Activated CD8-positive, alpha-beta memory T cell treated with anti-CD3 and anti-CD28 coated beads, Interleukin-2, amount 10 ng/mL, durations not matched to agents 7 days and 5 days (primary cell): ENCODE measurements around the gene SLC2A9. TPM values are rescaled to one million over a fixed set of nuclear protein-coding genes. Genes with fewer than 3 reads are reported as not detected.
A peak's percentile ranks its signal among the peaks of the same experiment; 100 is the strongest.
"Not testable (repeated sequence)": the region's sequence is repeated elsewhere in the genome, so short reads cannot be mapped to it uniquely, and the experiment has no call there.

Source experiments
- ATAC-seq: fragments of 150-1000 bp; cut with Tn5 transposase; one replicate; pipeline ENCODE4 v1.10.0; 2021; ENCODE audit warnings: moderate library complexity
- CTCF ChIA-PET: fragments of 350-600 bp; sonication (Branson Sonifier 250); formaldehyde crosslinking; loops from one replicate; lab custom pipeline; 2021; ENCODE audit warnings: antibody characterized with exemption; lab: Charles Lee
- DNase-seq: peaks from one replicate; pipeline ENCODE4 v3.0.0-alpha.2; 2020
- H3K27ac Mint-ChIP-seq: one replicate; pipeline ENCODE4 v1.8.0; 2021; ENCODE audit warnings: mild to moderate bottlenecking, mixed read lengths
- H3K27me3 Mint-ChIP-seq: one replicate; pipeline ENCODE4 v1.8.0; 2021; ENCODE audit warnings: mixed read lengths
- H3K36me3 Mint-ChIP-seq: one replicate; pipeline ENCODE4 v1.8.0; 2021; ENCODE audit warnings: mild to moderate bottlenecking, mixed read lengths
- H3K4me1 Mint-ChIP-seq: one replicate; pipeline ENCODE4 v1.8.0; 2021; ENCODE audit warnings: mixed read lengths
- H3K4me3 Mint-ChIP-seq: one replicate; pipeline ENCODE4 v1.8.0; 2021; ENCODE audit warnings: mild to moderate bottlenecking, moderate library complexity, mixed read lengths
- H3K9me3 Mint-ChIP-seq: one replicate; pipeline ENCODE4 v1.8.0; 2022; ENCODE audit warnings: low read depth, mixed read lengths
- total RNA-seq, 2 experiments: library from RNA; stranded (reverse); gene quantifications; one replicate each; pipeline ENCODE4 v1.2.3, GENCODE V29; 2021

The SLC2A9 gene
- total RNA-seq, 2 experiments from 2014 or later: 1.4 to 3.8 TPM

DNA sequence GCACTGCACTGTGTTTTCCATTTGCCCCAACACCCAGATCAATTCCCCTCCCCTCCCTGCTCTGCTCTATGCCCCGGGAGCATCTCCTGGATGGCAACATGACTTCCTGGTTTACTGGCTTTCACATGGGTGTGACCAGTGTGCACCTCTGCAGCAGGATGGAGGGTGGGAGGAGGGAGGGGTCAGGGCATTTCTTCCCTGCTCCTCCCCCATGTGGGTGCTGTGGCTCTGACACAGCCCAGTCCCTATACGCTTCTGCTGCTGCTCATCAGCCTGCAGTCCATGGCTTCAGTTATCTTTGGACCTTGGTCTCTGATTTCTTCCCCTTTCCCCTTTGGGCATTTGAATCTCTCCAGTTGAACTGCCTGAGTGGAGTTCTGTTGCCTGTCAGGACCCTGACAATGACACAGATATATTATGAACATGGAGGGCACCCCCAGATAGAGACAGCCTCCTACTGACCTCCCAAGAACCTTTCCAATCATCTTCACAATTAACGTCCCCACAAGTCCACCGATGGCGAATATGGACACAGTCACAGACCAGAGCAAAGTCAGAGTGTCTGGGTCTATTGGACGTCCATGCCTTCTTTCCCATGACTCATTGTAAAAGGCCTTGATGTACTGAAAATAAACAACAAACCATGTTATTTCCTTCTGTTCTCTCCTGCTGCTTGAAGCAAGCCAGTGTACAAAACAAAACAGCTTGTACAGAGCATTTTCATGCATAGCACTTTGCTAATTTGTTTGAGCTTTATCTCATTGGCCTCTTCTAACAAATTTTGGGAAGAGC lies 24.8 kb downstream of the SLC2A9 start:
- H3K4me1 Mint-ChIP-seq: peaks cover 57% of the 10 kb centered on the region
- CTCF ChIA-PET: interaction anchor here (1.3 kb wide), 1 partner anchor 18 kb away, joined by 5 read pairs; no protein-coding TSS in a partner anchor
- DNase-seq (peak; percentile 40), ATAC-seq (no peak)
- peaks cover 3% of the 10 kb centered on the region for H3K9me3 Mint-ChIP-seq
- H3K36me3 Mint-ChIP-seq: peaks cover 16% of the 10 kb centered on the region
- no peak overlapping the region for H3K4me3 Mint-ChIP-seq
- peak overlapping the region; percentile 34 for H3K27ac Mint-ChIP-seq
- H3K27me3 Mint-ChIP-seq: peaks cover 3% of the 10 kb centered on the region

DNA sequence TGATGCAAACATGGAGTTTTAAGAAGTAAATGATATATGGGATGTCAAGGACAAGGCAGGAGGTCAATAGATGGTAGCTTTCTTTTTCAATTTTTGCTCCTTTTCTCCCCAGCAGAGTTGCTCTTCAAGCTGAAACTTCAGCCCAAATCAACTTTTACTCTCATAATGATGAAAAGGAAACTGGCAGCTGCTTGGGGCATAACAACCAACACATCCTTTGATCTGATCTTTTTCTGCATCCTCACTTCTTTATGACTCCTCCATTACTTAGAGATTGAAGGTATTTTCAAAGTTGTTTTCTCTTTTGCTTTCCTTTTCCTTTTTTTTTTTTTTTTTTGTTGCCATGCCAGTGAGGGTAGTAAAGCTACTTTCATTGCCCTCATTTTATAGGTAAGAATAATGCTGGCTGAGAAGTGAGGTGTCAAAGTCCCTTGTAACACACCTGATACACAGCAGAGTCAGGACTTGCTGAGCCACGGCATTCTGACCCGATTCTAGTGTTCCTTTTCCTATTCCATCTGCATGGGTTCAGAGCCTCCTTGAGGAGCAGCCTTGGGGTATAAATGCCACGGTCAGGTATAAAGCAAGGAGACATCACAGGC lies 26.9 kb downstream of the SLC2A9 start:
- Mint-ChIP-seq H3K4me3 (no peak overlapping the region), H3K4me1 (peaks cover 39% of the 10 kb centered on the region), H3K27ac (peak overlapping the region; percentile 77), H3K27me3 (no peaks in the 10 kb centered on the region), H3K9me3 (no peaks in the 10 kb centered on the region), H3K36me3 (peaks cover 10% of the 10 kb centered on the region)
- CTCF ChIA-PET: interaction anchor here (1.2 to 2.0 kb wide), 3 partner anchors 13 to 20 kb away, joined by 3 to 4 read pairs (median 4); no protein-coding TSS in a partner anchor
- DNase-seq (peak; percentile 39), ATAC-seq (peak; percentile 80)

DNA sequence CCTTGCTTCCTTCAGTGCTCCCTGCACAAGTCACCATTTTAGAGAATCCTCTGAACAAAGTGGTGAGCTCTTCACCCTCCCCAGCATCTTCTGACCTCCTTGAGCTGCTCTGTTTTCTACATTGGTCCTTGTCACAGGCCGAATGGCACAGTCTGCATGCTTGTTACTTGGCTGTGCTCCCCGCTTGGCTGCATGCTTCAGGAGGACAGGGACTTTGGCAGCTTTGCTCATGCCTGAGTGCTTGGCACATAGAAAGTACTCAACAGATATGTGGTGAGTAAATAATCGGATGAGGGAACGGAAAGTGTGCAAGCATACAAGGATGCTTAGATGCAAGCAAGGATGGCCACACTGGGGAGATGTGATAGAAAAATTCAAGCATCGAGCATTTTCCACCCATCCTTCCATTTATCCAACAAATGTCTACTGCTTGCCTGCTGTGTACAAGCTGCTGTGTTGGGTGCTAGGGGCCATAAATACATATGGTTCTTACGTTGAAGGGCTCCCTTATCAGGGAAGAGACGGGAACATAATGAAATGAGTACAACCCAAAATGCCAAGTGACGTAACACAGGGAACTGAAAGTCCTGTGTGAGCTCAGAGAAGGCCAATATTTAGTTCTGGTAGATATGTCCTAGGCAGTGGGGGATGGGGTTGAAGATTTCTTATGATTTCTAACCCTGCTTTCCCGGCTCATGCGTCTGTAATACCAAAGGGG lies 31.2 kb downstream of the SLC2A9 start:
- DNase-seq (no peak), ATAC-seq (no peak)
- no peak overlapping the region for H3K4me3 Mint-ChIP-seq
- peaks cover 7% of the 10 kb centered on the region for H3K36me3 Mint-ChIP-seq
- no peaks in the 10 kb centered on the region for H3K9me3 Mint-ChIP-seq
- CTCF ChIA-PET: no interaction called here
- peaks cover 15% of the 10 kb centered on the region for H3K4me1 Mint-ChIP-seq
- no peaks in the 10 kb centered on the region for H3K27me3 Mint-ChIP-seq
- H3K27ac Mint-ChIP-seq: no peak overlapping the region

DNA sequence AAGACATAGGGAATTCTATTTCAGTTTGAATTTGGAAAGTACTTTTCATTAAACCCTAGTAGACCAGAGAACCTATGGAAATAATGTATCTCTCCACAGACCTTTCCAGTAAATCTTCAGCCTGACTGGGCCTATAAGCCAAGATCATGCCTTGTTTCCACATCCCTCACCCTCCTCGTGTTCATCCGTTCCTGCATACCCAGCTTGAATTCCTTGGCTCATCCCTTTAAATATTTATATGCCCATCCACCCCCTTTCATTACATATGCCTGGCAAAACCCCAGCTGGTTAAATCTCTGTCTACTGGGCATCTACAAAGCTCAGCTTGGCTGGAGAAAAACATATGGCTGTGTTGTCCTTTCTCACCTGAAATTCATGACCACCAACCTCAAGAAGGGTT lies 32.4 kb downstream of the SLC2A9 start:
- H3K4me3 Mint-ChIP-seq: no peak overlapping the region
- DNase-seq (peak; percentile 3), ATAC-seq (no peak)
- no peaks in the 10 kb centered on the region for H3K9me3 Mint-ChIP-seq
- H3K27me3 Mint-ChIP-seq: no peaks in the 10 kb centered on the region
- no peak overlapping the region for H3K27ac Mint-ChIP-seq
- peaks cover 7% of the 10 kb centered on the region for H3K36me3 Mint-ChIP-seq
- peaks cover 4% of the 10 kb centered on the region for H3K4me1 Mint-ChIP-seq
- CTCF ChIA-PET: no interaction called here

DNA sequence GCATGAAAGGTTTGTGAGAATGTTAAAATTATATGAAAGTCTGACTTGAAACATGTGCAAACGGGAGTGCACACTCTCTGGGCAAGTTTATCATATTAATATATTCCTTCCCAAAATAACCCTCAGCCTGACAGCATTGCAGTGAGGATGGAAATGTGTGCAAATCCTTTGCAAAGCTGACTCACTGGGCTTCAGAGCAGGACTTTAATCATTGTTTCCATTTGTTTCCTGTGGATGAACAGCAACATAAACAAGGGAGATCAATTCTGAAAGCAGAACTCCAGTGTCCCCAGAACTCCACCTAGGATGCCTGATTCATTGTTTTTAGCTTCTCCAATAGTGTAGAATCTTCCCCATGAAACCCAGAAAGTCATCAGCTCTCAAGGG lies 32.9 kb downstream of the SLC2A9 start:
- Mint-ChIP-seq H3K4me3 (no peak overlapping the region), H3K36me3 (peaks cover 7% of the 10 kb centered on the region), H3K27me3 (no peaks in the 10 kb centered on the region), H3K27ac (no peak overlapping the region), H3K4me1 (no peaks in the 10 kb centered on the region), H3K9me3 (no peaks in the 10 kb centered on the region)
- CTCF ChIA-PET: no interaction called here
- no peak for ATAC-seq
- DNase-seq: peak; percentile 14

DNA sequence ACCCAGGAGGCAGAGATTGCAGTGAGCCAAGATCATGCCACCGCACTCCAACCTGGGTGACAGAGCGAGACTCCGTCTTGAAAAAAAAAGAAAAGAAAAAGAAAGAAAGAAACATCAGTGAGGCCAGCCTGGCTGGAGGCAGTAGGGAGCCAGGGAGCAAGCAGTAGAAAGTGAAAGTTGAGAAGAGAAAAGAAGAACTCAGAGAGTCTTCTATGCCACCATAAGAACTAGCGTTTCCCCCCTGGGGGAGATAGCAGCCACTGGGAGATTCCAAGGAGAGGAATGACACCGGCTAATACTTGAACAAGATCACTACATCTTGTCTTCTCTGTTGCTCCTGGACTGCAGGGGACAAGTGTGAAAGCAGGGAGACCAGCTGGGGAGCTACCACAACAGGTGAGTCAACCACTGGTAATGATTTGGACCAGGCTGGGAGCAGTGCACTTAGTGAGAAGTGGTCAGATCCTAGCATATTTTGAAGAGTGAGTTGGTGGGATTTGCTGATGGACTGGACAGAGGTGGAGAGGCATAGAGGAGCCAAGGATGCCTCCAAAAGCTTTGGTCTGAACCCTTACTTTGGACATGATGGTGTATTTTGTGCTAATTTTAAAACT lies 33.4 kb downstream of the SLC2A9 start:
- Mint-ChIP-seq H3K36me3 (peaks cover 2% of the 10 kb centered on the region), H3K4me1 (no peaks in the 10 kb centered on the region), H3K27me3 (no peaks in the 10 kb centered on the region), H3K4me3 (no peak overlapping the region), H3K9me3 (no peaks in the 10 kb centered on the region), H3K27ac (no peak overlapping the region)
- DNase-seq (peak; percentile 27), ATAC-seq (no peak)
- CTCF ChIA-PET: no interaction called here

DNA sequence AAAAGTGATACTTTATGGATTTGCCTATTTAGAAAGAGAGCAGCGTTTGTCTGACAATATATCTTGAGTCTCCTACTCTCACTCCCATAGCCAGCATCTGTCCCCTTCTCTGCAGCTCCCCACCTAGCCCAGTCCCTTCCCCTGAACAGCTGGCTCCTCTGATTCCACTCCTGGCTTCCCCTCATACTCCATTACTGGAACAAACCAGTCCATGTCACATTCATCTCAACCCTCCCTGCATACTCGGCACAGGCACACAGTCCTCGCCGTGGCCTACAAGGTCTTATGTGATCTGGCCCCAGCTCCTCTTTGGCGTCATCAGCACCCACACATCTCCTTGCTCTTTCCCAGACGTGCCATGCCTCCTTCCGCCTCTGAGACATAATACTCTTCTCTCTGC lies 36.7 kb downstream of the SLC2A9 start:
- DNase-seq: peak; percentile 9
- no peak overlapping the region for H3K27ac Mint-ChIP-seq
- no peaks in the 10 kb centered on the region for H3K4me1 Mint-ChIP-seq
- CTCF ChIA-PET: no interaction called here
- H3K9me3 Mint-ChIP-seq: peaks cover 5% of the 10 kb centered on the region
- no peak overlapping the region for H3K4me3 Mint-ChIP-seq
- no peaks in the 10 kb centered on the region for H3K27me3 Mint-ChIP-seq
- ATAC-seq: no peak
- H3K36me3 Mint-ChIP-seq: peaks cover 7% of the 10 kb centered on the region

DNA sequence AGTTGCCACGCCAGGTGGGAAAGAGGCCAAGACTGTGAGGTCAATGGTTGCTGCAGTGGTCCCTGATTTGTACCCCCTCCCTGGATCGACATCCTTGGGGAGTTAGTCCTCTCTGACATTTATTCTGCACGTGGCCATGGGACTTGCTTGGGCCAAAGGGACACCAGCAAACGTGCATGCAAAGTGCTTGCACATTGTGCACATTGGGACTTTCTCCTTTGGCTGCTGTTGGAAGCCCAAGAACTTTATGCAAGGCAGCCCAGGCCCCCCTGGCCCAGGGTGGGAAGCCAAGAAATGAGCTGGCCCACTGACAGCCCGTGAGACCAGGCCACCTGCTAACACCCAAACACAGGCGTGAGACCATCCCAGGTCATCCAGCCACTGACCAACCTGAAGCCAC lies 38.1 kb downstream of the SLC2A9 start:
- no peak overlapping the region for H3K4me3 Mint-ChIP-seq
- CTCF ChIA-PET: no interaction called here

DNA sequence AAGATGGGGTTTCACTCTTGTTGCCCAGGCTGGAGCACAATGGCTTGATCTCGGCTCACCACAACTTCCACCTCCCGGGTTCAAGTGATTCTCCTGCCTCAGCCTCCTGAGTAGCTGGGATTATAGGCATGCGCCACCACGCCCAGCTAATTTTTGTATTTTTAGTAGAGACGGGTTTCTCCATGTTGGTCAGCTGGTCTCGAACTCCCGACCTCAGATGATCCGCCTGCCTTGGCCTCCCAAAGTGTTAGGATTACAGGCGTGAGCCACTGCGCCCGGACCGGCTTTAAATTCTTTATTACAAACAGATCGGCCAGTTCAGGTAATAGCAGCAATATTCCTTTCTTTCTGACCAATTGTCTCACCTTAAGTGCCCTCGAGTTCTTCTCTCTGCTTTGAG lies 39.4 kb downstream of the SLC2A9 start:
- H3K27ac Mint-ChIP-seq, H3K36me3 Mint-ChIP-seq, H3K27me3 Mint-ChIP-seq, H3K4me3 Mint-ChIP-seq, ATAC-seq, H3K9me3 Mint-ChIP-seq, CTCF ChIA-PET, H3K4me1 Mint-ChIP-seq: not testable (repeated sequence)
- DNase-seq: peak; percentile 3

More for the DNA sequence above, 38.1 kb downstream of the SLC2A9 start:
- DNase-seq: peak; percentile 27
- ATAC-seq: no peak
- Mint-ChIP-seq H3K27ac (no peak overlapping the region), H3K27me3 (no peaks in the 10 kb centered on the region), H3K9me3 (peaks cover 5% of the 10 kb centered on the region), H3K4me1 (no peaks in the 10 kb centered on the region), H3K36me3 (peaks cover 7% of the 10 kb centered on the region)

DNA sequence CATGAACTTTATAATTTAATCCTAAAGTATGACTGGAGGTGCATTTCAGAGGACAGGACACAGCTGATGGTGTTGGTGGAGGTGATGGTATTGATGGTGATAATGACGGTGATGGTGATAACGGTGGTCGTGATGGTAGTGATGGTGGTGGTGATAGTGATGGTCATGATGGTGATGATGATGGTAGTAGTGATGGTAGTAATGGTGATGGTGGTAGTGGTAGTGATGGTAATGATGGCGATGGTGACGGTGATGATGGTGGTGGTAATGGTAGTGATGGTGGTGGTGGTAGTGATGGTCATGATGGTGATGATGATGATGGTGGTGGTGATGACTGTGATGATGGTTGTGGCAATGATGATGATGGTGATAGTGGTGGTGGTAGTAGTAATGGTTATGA lies 40.4 kb downstream of the SLC2A9 start:
- DNase-seq: no peak
- Mint-ChIP-seq H3K27me3 (no peaks in the 10 kb centered on the region), H3K36me3 (peaks cover 9% of the 10 kb centered on the region), H3K4me3 (no peak overlapping the region), H3K9me3 (peaks cover 5% of the 10 kb centered on the region), H3K27ac (no peak overlapping the region), H3K4me1 (peaks cover 10% of the 10 kb centered on the region)
- CTCF ChIA-PET: interaction anchor here (0.8 kb wide), 1 partner anchor 33 kb away, joined by 3 read pairs; no protein-coding TSS in a partner anchor
- ATAC-seq: no peak

DNA sequence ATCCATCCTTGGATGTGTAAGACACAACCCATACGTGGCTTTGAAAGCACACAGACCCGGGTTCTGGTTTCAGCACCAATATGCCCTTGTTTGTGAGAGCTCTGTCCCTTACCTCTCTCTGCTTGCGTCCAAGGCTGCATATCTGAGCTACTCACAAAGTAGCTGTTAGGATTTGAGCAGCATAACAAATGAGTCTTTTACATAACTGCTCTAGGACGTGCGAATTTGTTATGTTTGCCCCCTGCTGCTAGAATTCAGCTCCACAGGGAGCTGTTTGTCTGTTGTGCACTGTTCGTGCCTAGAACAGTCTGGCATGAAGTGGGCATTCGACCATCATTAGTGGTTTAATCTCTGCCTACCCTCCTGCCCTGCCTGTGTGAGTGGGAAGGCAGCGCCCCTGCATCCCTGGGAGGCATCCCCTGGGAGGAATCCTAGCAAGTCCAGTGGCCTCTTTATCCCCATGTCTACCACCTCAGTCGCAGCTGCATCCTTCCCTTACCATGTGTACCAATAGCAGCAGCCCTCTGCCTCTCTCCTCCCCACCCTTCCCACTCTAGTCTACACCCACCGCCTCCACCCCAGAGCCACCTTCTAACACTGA lies 42.1 kb downstream of the SLC2A9 start:
- CTCF ChIA-PET: interaction anchor here (2.0 kb wide), 1 partner anchor 15 kb away, joined by 4 read pairs; no protein-coding TSS in a partner anchor
- DNase-seq (peak; percentile 26), ATAC-seq (no peak)
- Mint-ChIP-seq H3K4me3 (no peak overlapping the region), H3K27me3 (peaks cover 2% of the 10 kb centered on the region), H3K9me3 (peaks cover 5% of the 10 kb centered on the region), H3K4me1 (peaks cover 15% of the 10 kb centered on the region), H3K36me3 (peaks cover 14% of the 10 kb centered on the region), H3K27ac (no peak overlapping the region)

DNA sequence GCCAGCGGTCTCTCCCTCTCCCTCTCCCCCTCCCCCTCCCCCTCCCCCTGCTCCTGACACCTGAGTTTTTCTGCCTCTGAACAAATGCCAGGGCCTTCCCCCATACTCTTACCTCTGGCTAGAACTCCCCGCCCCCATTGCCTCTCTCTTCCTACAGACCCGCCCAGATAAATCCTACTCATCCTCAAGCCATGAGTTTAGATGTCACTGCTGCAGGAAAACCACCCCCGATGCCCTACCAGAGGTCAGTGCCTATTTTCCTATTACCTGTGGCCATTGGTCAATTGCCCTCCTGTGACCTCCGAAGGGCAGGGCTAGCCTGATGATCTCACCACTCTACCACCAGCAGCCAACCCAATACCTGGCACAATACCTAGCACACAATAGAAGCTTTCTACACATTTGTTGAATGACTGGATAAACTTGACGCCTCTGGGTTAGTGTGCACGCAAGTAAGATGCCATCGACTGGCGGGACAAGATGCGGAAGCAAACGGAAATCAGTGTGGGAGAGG lies 43.7 kb downstream of the SLC2A9 start:
- CTCF ChIA-PET: no interaction called here
- H3K9me3 Mint-ChIP-seq: peaks cover 8% of the 10 kb centered on the region
- peaks cover 5% of the 10 kb centered on the region for H3K27me3 Mint-ChIP-seq
- no peak for DNase-seq
- ATAC-seq: no peak
- peaks cover 25% of the 10 kb centered on the region for H3K36me3 Mint-ChIP-seq
- peaks cover 20% of the 10 kb centered on the region for H3K4me1 Mint-ChIP-seq
- H3K4me3 Mint-ChIP-seq: no peak overlapping the region
- H3K27ac Mint-ChIP-seq: no peak overlapping the region
